Measurements from ENCODE around the gene NEURL1. TPM values are rescaled to one million over a fixed set of nuclear protein-coding genes. Genes with fewer than 3 reads are reported as not detected.

The NEURL1 gene
- total and polyA plus RNA-seq, 8 donors = 0.89 to 136 (median 3.0) TPM

DNA sequence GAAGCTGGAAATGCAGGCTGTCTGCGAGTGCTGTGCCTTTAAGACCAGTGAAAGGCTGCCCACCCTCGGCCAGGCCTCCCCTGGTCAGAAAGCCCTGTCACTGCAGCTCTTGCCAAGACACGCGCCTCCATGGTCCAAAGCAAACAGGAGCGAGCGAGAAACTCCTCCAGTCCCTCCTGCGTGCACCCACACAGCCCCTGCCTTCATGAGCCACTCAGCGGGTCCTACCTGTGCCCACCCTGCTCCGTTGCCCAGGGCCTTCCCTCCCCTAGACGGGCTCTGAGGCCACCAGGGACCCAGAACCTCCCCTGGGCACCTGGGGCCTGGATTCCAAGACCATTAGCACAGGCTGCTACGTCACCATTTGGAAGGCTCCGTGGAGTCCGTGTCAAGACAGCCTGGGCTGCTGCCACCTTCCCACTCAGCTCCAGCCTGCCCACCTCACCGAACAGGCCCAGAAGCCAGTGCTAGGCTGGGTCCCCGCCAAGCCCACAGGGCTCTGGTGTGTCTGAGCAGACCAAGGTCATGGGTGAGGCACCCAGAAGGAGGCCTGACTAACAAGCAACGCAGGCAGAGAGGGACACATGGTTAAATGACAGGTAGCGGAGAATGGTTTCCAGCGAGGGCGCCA lies 144.5 kb downstream of the NEURL1 start:
- Histone ChIP-seq H3K4me1 (peaks cover 28 to 74% (median 49%) of the 10 kb centered on the region in 4 donors), H3K36me3 (peaks cover 0 to 11% (median 4%) of the 10 kb centered on the region in 4 donors), H3K27ac (peak overlapping the region in 4 of 5 donors; percentile 68 to 92 (median 73)), H3K27me3 (no peaks in the 10 kb centered on the region), H3K9me3 (no peaks in the 10 kb centered on the region), H3K4me3 (no peak overlapping the region)
- intact Hi-C loops (cut with DNase I; ENCODE audit: low total_unique reads) = no loop called here
- WGBS, 5 donors = 46 to 58% (median 52%) methylated on average over 9 to 19 of the region's 19 CpGs
- peak in 2 of 3 donors; percentile 32 to 75 for TF ChIP-seq POLR2AphosphoS5 (IDR thresholded peaks at IDR 0.05)
- TF ChIP-seq POLR2A (IDR thresholded peaks at IDR 0.05) = no peak
- peak; percentile 61 to 75 for DNase-seq

DNA sequence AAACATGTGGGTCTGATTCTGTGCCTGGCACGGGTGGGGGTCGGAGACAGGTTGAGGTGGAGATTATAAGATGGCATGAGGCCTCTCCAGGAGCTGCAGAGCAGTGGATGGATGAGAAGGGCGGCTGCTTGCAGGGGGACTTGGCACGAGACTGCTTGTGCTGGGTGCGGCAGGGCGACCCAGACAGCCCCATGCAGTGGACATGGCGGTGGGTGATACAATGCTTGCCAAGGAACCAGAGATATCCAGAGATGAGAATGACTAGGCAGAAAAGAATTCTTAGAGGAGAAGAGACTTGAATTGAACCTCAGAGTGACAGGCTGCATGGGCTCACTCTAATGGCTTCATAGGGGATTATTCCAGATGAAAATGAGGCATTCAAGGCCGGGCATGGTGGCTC lies 145.4 kb downstream of the NEURL1 start:
- Histone ChIP-seq H3K27me3 (no peaks in the 10 kb centered on the region), H3K36me3 (peaks cover 0 to 8% (median 2%) of the 10 kb centered on the region in 4 donors), H3K4me3 (no peak overlapping the region), H3K4me1 (peaks cover 28 to 79% (median 50%) of the 10 kb centered on the region in 4 donors), H3K9me3 (no peaks in the 10 kb centered on the region), H3K27ac (peak overlapping the region in 4 of 5 donors; percentile 68 to 92 (median 73))
- WGBS, 5 donors = 75 to 88% (median 87%) methylated on average over 8 of the region's 8 CpGs
- intact Hi-C loops (cut with DNase I; ENCODE audit: low total_unique reads) = no loop called here
- no peak for DNase-seq
- TF ChIP-seq, protein P1, sequence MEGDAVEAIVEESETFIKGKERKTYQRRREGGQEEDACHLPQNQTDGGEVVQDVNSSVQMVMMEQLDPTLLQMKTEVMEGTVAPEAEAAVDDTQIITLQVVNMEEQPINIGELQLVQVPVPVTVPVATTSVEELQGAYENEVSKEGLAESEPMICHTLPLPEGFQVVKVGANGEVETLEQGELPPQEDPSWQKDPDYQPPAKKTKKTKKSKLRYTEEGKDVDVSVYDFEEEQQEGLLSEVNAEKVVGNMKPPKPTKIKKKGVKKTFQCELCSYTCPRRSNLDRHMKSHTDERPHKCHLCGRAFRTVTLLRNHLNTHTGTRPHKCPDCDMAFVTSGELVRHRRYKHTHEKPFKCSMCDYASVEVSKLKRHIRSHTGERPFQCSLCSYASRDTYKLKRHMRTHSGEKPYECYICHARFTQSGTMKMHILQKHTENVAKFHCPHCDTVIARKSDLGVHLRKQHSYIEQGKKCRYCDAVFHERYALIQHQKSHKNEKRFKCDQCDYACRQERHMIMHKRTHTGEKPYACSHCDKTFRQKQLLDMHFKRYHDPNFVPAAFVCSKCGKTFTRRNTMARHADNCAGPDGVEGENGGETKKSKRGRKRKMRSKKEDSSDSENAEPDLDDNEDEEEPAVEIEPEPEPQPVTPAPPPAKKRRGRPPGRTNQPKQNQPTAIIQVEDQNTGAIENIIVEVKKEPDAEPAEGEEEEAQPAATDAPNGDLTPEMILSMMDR (IDR thresholded peaks at IDR 0.05) = no peak
- no peak for TF ChIP-seq POLR2A (IDR thresholded peaks at IDR 0.05)
- no peak for TF ChIP-seq EP300 (IDR thresholded peaks at IDR 0.05)
- no peak for TF ChIP-seq POLR2AphosphoS5 (IDR thresholded peaks at IDR 0.05)

DNA sequence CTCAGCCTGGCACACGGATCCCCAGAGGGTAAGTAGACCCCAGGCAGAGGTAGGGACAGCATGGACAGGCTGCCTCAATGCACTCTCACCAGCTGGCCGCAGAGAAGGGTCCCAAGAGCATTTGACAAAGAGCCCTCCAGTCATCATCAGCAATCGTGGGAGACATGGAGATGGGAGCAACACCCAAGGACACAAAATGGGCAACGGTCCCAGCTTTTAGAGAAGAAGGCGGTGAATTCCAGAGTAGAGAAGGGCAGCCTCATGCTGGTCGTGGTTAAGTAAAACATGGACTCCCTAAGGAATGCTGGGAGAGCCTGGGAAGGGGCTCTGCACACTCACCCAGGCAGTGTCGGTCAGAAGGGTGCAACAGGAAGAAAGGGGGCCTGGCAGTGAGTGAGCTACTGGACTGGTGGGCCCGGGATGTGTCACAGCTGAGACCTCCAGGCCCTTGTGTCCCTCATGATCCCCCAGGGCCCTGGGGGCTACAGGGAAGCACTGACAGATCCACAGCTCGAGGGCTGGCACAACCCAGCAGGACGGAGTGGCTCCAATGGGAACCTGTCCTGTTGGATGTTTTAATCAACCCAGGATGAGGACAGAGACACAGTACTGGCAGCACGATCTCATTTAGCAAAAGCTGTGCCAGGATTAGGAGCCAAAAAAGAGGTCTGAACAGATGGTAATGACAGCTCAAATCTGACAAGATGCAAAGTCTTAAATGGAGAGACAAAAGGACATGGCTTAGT lies 147.1 kb downstream of the NEURL1 start:
- H3K4me3 ChIP-seq = no peak overlapping the region
- intact Hi-C loops (cut with DNase I; ENCODE audit: low total_unique reads) = no loop called here
- no peak for TF ChIP-seq POLR2AphosphoS5 (IDR thresholded peaks at IDR 0.05)
- peak overlapping the region in 4 of 5 donors; percentile 17 to 77 (median 39) for H3K27ac ChIP-seq
- no peaks in the 10 kb centered on the region for H3K27me3 ChIP-seq
- 64 to 82% (median 68%) methylated on average over 11 of the region's 11 CpGs for WGBS, 5 donors
- peaks cover 24 to 77% (median 55%) of the 10 kb centered on the region in 4 donors for H3K4me1 ChIP-seq
- no peak for DNase-seq
- H3K9me3 ChIP-seq = no peaks in the 10 kb centered on the region
- peaks cover 0 to 4% (median 0%) of the 10 kb centered on the region in 4 donors for H3K36me3 ChIP-seq

DNA sequence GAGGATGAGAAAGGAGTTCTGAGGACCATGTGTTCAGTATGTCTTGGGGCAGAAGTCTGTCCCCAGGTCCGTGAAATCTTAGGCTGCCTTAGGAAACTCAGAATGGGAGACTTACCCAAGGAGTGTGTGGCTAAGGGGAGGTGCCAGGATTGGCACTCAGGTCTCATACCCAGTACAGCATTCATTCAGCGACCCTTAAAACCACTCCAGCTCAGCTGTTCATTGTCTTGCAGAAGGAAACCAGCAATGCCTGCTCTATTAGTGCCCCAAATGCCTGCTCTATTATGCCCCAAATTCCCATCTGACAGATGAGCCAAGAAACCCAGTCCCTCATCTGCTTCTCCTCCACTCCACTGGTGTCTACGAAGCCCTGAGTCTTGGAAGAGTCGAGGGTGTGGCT lies 147.8 kb downstream of the NEURL1 start:
- Histone ChIP-seq H3K9me3 (no peaks in the 10 kb centered on the region), H3K4me1 (peaks cover 22 to 78% (median 54%) of the 10 kb centered on the region in 4 donors), H3K36me3 (peaks cover 0 to 5% (median 2%) of the 10 kb centered on the region in 4 donors), H3K27me3 (no peaks in the 10 kb centered on the region), H3K27ac (peak overlapping the region in 3 of 5 donors; percentile 23 to 77 (median 55)), H3K4me3 (no peak overlapping the region)
- TF ChIP-seq POLR2AphosphoS5 (IDR thresholded peaks at IDR 0.05) (no peak), EP300 (IDR thresholded peaks at IDR 0.05) (no peak), POLR2A (IDR thresholded peaks at IDR 0.05) (no peak)
- TF ChIP-seq, protein P1 (IDR thresholded peaks at IDR 0.05) = no peak
- DNase-seq = no peak
- WGBS, 5 donors = 72 to 88% (median 81%) methylated on average over 4 of the region's 4 CpGs
- intact Hi-C loops (cut with DNase I; ENCODE audit: low total_unique reads) = no loop called here

Other genes with a start within 250 kb of the NEURL1 start
- gene RPEL1, start 247.8 kb upstream of the NEURL1 start, total RNA-seq = not detected
- gene RPEL1, start 247.8 kb upstream of the NEURL1 start, polyA plus RNA-seq = not detected
- 1 to 10 TPM in 1 of 5 donors, under 1 TPM in 2, not detected in 2; 0.29 to 1.8 (median 0.72) TPM for gene INA, start 216.6 kb upstream of the NEURL1 start, total RNA-seq
- 1 to 10 TPM in 2 of 3 donors, under 1 TPM in 1; 0.92 to 1.4 (median 1.2) TPM for gene INA, start 216.6 kb upstream of the NEURL1 start, polyA plus RNA-seq
- gene PCGF6, start 142.6 kb upstream of the NEURL1 start, total RNA-seq = 10 to 100 TPM in 4 of 5 donors, not detected in 1; 13.2 to 51.0 (median 29.8) TPM
- 1 to 10 TPM; 5.6 to 7.3 (median 6.2) TPM for gene PCGF6, start 142.6 kb upstream of the NEURL1 start, polyA plus RNA-seq
- 10 to 100 TPM in 1 of 5 donors, 1 to 10 TPM in 3, not detected in 1; 1.3 to 15.6 (median 5.1) TPM for gene TAF5, start 125.7 kb upstream of the NEURL1 start, total RNA-seq
- 1 to 10 TPM in 2 of 3 donors, under 1 TPM in 1; 0.92 to 1.8 (median 1.4) TPM for gene TAF5, start 125.7 kb upstream of the NEURL1 start, polyA plus RNA-seq
- gene ATP5MK, start 97.2 kb upstream of the NEURL1 start, total RNA-seq = 100 to 1,000 TPM in 4 of 5 donors, 10 to 100 TPM in 1; 26.4 to 550 (median 195) TPM
- 1,000 to 10,000 TPM in 2 of 3 donors, 100 to 1,000 TPM in 1; 891 to 1,448 (median 1,292) TPM for gene ATP5MK, start 97.2 kb upstream of the NEURL1 start, polyA plus RNA-seq
- 10 to 100 TPM in 4 of 5 donors, 1 to 10 TPM in 1; 2.3 to 28.0 (median 17.9) TPM for gene PDCD11, start 97.1 kb upstream of the NEURL1 start, total RNA-seq
- 10 to 100 TPM in 2 of 3 donors, 1 to 10 TPM in 1; 9.5 to 11.7 (median 10.5) TPM for gene PDCD11, start 97.1 kb upstream of the NEURL1 start, polyA plus RNA-seq
- gene CALHM2, start 41.3 kb upstream of the NEURL1 start, total RNA-seq = 10 to 100 TPM in 2 of 5 donors, 1 to 10 TPM in 3; 1.8 to 30.1 (median 6.4) TPM
- 10 to 100 TPM in 2 of 3 donors, 1 to 10 TPM in 1; 7.4 to 13.3 (median 12.7) TPM for gene CALHM2, start 41.3 kb upstream of the NEURL1 start, polyA plus RNA-seq
- gene CALHM1, start 34.8 kb upstream of the NEURL1 start, total RNA-seq = not detected
- gene CALHM1, start 34.8 kb upstream of the NEURL1 start, polyA plus RNA-seq = not detected
- not detected for gene CALHM3, start 14.5 kb upstream of the NEURL1 start, total RNA-seq
- gene CALHM3, start 14.5 kb upstream of the NEURL1 start, polyA plus RNA-seq = not detected

Data from stomach (tissue), 9 donors.